WTC11 (cell line): ENCODE data around the gene MOCS1.

Experiments
- FOXP1 ChIP-seq: sonication (generic); formaldehyde crosslinking; IDR thresholded peaks from 2 replicates; pipeline ENCODE4 v1.8.0; 2022; ENCODE audit warnings: missing genetic modification reagents, mild to moderate bottlenecking, moderate library complexity, borderline replicate concordance
- MAX ChIP-seq: sonication (generic); formaldehyde crosslinking; IDR thresholded peaks from 2 replicates; pipeline ENCODE4 v1.8.0; 2022; ENCODE audit warnings: mild to moderate bottlenecking, missing genetic modification reagents
- TCF7 ChIP-seq: sonication (generic); formaldehyde crosslinking; IDR thresholded peaks from 2 replicates; pipeline ENCODE4 v1.8.0; 2022; ENCODE audit warnings: mild to moderate bottlenecking, low read depth, missing genetic modification reagents, moderate library complexity
- TF ChIP-seq, protein P1 (sequence below): fragments of 200-600 bp; IDR thresholded peaks from 2 replicates; pipeline ENCODE4 v1.8.0; 2022; ENCODE audit warnings: antibody characterized with exemption

- TF ChIP-seq MAX (CRISPR knock-in tag) (no peak), FOXP1 (CRISPR knock-in tag) (no peak), TCF7 (no peak)
- TF ChIP-seq, protein P1, sequence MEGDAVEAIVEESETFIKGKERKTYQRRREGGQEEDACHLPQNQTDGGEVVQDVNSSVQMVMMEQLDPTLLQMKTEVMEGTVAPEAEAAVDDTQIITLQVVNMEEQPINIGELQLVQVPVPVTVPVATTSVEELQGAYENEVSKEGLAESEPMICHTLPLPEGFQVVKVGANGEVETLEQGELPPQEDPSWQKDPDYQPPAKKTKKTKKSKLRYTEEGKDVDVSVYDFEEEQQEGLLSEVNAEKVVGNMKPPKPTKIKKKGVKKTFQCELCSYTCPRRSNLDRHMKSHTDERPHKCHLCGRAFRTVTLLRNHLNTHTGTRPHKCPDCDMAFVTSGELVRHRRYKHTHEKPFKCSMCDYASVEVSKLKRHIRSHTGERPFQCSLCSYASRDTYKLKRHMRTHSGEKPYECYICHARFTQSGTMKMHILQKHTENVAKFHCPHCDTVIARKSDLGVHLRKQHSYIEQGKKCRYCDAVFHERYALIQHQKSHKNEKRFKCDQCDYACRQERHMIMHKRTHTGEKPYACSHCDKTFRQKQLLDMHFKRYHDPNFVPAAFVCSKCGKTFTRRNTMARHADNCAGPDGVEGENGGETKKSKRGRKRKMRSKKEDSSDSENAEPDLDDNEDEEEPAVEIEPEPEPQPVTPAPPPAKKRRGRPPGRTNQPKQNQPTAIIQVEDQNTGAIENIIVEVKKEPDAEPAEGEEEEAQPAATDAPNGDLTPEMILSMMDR, result no peak
Measured at GRCh38 chr6:39973661-39974060, 39.4 kb upstream of the MOCS1 start.
